Measurements from ENCODE around the gene SLF2. TPM values are rescaled to one million over a fixed set of nuclear protein-coding genes. Genes with fewer than 3 reads are reported as not detected.

The SLF2 gene
- total and polyA plus RNA-seq, 2 of the 8 experiments (the other 6 are each of a cell fraction or from before 2014, with no cell fraction given) = 5.5 to 20.9 TPM

GRCh38 chr10:100984672-100985177 lies 72.0 kb downstream of the SLF2 start (continued):
- no peak for TF ChIP-seq CTCF (IDR thresholded peaks at IDR 0.05; ENCODE audit: control extremely low read depth in 1 of 3, insufficient read depth in 1 of 3, low read depth in 1 of 3, low read length in 3 of 3)
- no peak for TF ChIP-seq CREB1 (IDR thresholded peaks at IDR 0.05)
- TF ChIP-seq POLR2AphosphoS5 (IDR thresholded peaks at IDR 0.05; ENCODE audit: low read depth, low read length) = no peak
- no peak for TF ChIP-seq TAF1 (IDR thresholded peaks at IDR 0.05; ENCODE audit: low read depth, low read length)
- no peak for TF ChIP-seq EGR1 (IDR thresholded peaks at IDR 0.05; ENCODE audit: borderline replicate concordance, low read depth, low read length)
